IMR-90 (cell line): Measurements from ENCODE around the gene RASSF8. TPM values are rescaled to one million over a fixed set of nuclear protein-coding genes. Genes with fewer than 3 reads are reported as not detected.
A peak's percentile ranks its signal among the peaks of the same experiment; 100 is the strongest.

ENCODE experiments used
- ATAC-seq: fragments of 200-7000 bp; cut with Tn5 transposase; 2 replicates; pipeline ENCODE4 v1.9.1; 2020; ENCODE audit warnings: low read depth, mild to moderate bottlenecking, moderate library complexity
- BruUV-seq: library from RNA; stranded (reverse); fragments of 400-500 nt; replicated peaks from 2 replicates; lab custom pipeline; 2021; lab: Mats Ljungman, UMichigan
- CTCF ChIA-PET: fragments of 300-600 bp; formaldehyde crosslinking; extraction: SDS; loops from one replicate; lab custom pipeline; 2021; ENCODE audit warnings: antibody characterized with exemption; lab: Yijun Ruan, JAX
- POLR2A ChIA-PET: fragments of 300-600 bp; sonication (Branson Sonifier 250); formaldehyde crosslinking; loops from one replicate; lab custom pipeline; 2022; ENCODE audit warnings: antibody characterized with exemption; ENCODE audit not compliant: unreplicated experiment; lab: Charles Lee
- DNase-seq: peaks from one replicate; pipeline ENCODE4 v3.0.0; 2013
- H2AFZ ChIP-seq: replicated peaks from 2 replicates; pipeline ENCODE3; 2013; ENCODE audit warnings: low read length, mild to moderate bottlenecking; ENCODE audit not compliant: poor library complexity
- H2AK5ac ChIP-seq: 2 replicates; pipeline ENCODE4 v1.6.1; 2013; ENCODE audit warnings: low read depth, low read length, inconsistent platforms
- H2AK9ac ChIP-seq: replicated peaks from 2 replicates; pipeline ENCODE3; 2013; ENCODE audit warnings: mild to moderate bottlenecking, low read depth, low read length, moderate library complexity; ENCODE audit not compliant: poor library complexity
- H2BK120ac ChIP-seq: 2 replicates; pipeline ENCODE4 v1.6.1; 2013; ENCODE audit warnings: low read depth, low read length, inconsistent platforms
- H2BK15ac ChIP-seq: 3 replicates; pipeline ENCODE4 v1.6.1; 2013; ENCODE audit warnings: low read depth, low read length, inconsistent platforms
- H2BK20ac ChIP-seq: 2 replicates; pipeline ENCODE4 v1.6.1; 2013; ENCODE audit warnings: low read depth, mild to moderate bottlenecking, inconsistent platforms, low read length, moderate library complexity
- H2BK5ac ChIP-seq: 2 replicates; pipeline ENCODE4 v1.6.1; 2013; ENCODE audit warnings: mild to moderate bottlenecking, low read depth, low read length, inconsistent platforms; ENCODE audit not compliant: poor library complexity, severe bottlenecking
- H3K14ac ChIP-seq: replicated peaks from 2 replicates; pipeline ENCODE4 v1.6.1; 2013; ENCODE audit warnings: low read depth, low read length, inconsistent platforms
- H3K18ac ChIP-seq: 2 replicates; pipeline ENCODE4 v1.6.1; 2013; ENCODE audit warnings: low read depth, low read length, control low read depth
- H3K23ac ChIP-seq: 2 replicates; pipeline ENCODE4 v1.6.1; 2013; ENCODE audit warnings: low read depth, low read length, inconsistent platforms
- H3K27ac ChIP-seq: 2 replicates; pipeline ENCODE4 v1.5.1; 2013; ENCODE audit warnings: mild to moderate bottlenecking, control low read depth, low read length; ENCODE audit not compliant: insufficient read depth
- H3K27me3 ChIP-seq: 2 replicates; pipeline ENCODE4 v1.6.1; 2013; ENCODE audit warnings: low read length; ENCODE audit not compliant: control insufficient read depth, insufficient read depth
- H3K36me3 ChIP-seq: 2 replicates; pipeline ENCODE4 v1.6.1; 2013; ENCODE audit warnings: low read length, mixed read lengths; ENCODE audit not compliant: control insufficient read depth, insufficient read depth
- H3K4ac ChIP-seq: 2 replicates; pipeline ENCODE4 v1.6.1; 2013; ENCODE audit warnings: low read depth, low read length, inconsistent platforms
- H3K4me1 ChIP-seq: 2 replicates; pipeline ENCODE4 v1.6.1; 2013; ENCODE audit warnings: low read length, mixed read lengths; ENCODE audit not compliant: control insufficient read depth, insufficient read depth
- H3K4me2 ChIP-seq: 2 replicates; pipeline ENCODE4 v1.6.1; 2013; ENCODE audit warnings: low read depth, mild to moderate bottlenecking, control low read depth, low read length, moderate library complexity
- H3K4me3 ChIP-seq: 2 replicates; pipeline ENCODE4 v1.5.1; 2013; ENCODE audit warnings: low read depth, mild to moderate bottlenecking, control low read depth, low read length, moderate library complexity; ENCODE audit not compliant: insufficient read depth
- H3K56ac ChIP-seq: 2 replicates; pipeline ENCODE4 v1.6.1; 2013; ENCODE audit warnings: low read length, inconsistent platforms; ENCODE audit not compliant: insufficient read depth; ENCODE audit errors: extremely low read depth
- H3K79me1 ChIP-seq, 2 experiments: 2 replicates each; pipeline ENCODE4 v1.6.1; 2013; ENCODE audit warnings: low read length in 2 of 2, inconsistent platforms in 1 of 2, low read depth in 1 of 2
- H3K9ac ChIP-seq: 2 replicates; pipeline ENCODE4 v1.6.1; 2013; ENCODE audit warnings: low read depth, low read length, control low read depth
- H3K9me1 ChIP-seq: 2 replicates; pipeline ENCODE4 v1.6.1; 2013; ENCODE audit warnings: low read length, inconsistent platforms; ENCODE audit not compliant: insufficient read depth
- H3K9me3 ChIP-seq: 2 replicates; pipeline ENCODE4 v1.6.1; 2013; ENCODE audit warnings: low read length; ENCODE audit not compliant: control insufficient read depth, insufficient read depth
- H4K20me1 ChIP-seq: 2 replicates; pipeline ENCODE4 v1.6.1; 2013; ENCODE audit warnings: low read length, inconsistent platforms; ENCODE audit not compliant: insufficient read depth
- H4K5ac ChIP-seq: 2 replicates; pipeline ENCODE4 v1.6.1; 2013; ENCODE audit warnings: mild to moderate bottlenecking, low read depth, low read length, control low read depth
- H4K8ac ChIP-seq, 2 experiments: 2 replicates each; pipeline ENCODE4 v1.6.1; 2013; ENCODE audit warnings: low read depth in 2 of 2, low read length in 2 of 2, control low read depth in 1 of 2, inconsistent platforms in 1 of 2
- H4K91ac ChIP-seq: 2 replicates; pipeline ENCODE4 v1.6.1; 2013; ENCODE audit warnings: low read depth, low read length, inconsistent platforms; ENCODE audit not compliant: insufficient read depth
- BHLHE40 ChIP-seq: fragments of 150-350 bp; IDR thresholded peaks from 2 replicates; pipeline ENCODE4 v1.6.1; 2016; ENCODE audit warnings: mild to moderate bottlenecking, low read depth, low read length
- CHD1 ChIP-seq: IDR thresholded peaks from 2 replicates; pipeline ENCODE4 v1.6.1; 2012; ENCODE audit warnings: low read depth, low read length, improper control_type of control experiment
- MAFK ChIP-seq: IDR thresholded peaks from 2 replicates; pipeline ENCODE4 v1.6.1; 2012; ENCODE audit warnings: low read depth, low read length, improper control_type of control experiment
- MAZ ChIP-seq: IDR thresholded peaks from 2 replicates; pipeline ENCODE4 v1.6.1; 2012; ENCODE audit warnings: low read depth, mild to moderate bottlenecking, low read length, improper control_type of control experiment, moderate library complexity, borderline replicate concordance
- RAD21 ChIP-seq: IDR thresholded peaks from 2 replicates; pipeline ENCODE4 v1.6.1; 2012; ENCODE audit warnings: low read length, improper control_type of control experiment
- USF2 ChIP-seq: fragments of 150-350 bp; IDR thresholded peaks from 2 replicates; pipeline ENCODE4 v1.6.1; 2017; ENCODE audit warnings: mild to moderate bottlenecking, antibody characterized with exemption, low read length, low read depth
- WGBS, 2 experiments: methylation state at CpG; one replicate each; pipeline versions ENCODE4 v1.1.5 to v1.1.7; 2013; ENCODE audit warnings: missing lambda C conversion rate in 2 of 2; ENCODE audit not compliant: insufficient read length in 1 of 2; ENCODE audit errors: extremely low coverage in 2 of 2; 5-methylcytosine and 5-hydroxymethylcytosine counted together
- dilution Hi-C: fragments of 300-500 bp; cut with HindIII; formaldehyde crosslinking; loops from one replicate; pipeline ENCODE4 v1.14.3; 2018; ENCODE audit warnings: low sequenced_read_pairs; ENCODE audit not compliant: unreplicated experiment
- in situ Hi-C: fragments of 300-500 bp; cut with MboI; formaldehyde crosslinking; loops from 3 replicates; pipeline ENCODE4 v1.14.3; 2019; ENCODE audit warnings: low sequenced_read_pairs, inconsistent platforms, mixed read lengths
- intact Hi-C: fragments of 100-400 bp; cut with micrococcal nuclease; formaldehyde crosslinking; loops from 2 replicates; pipeline ENCODE4 v1.10.0; 2022
- polyA plus RNA-seq, 3 experiments: library from polyadenylated mRNA; depleted of rRNA; stranded (reverse); fragments of >200 nt; gene quantifications; 2 replicates each; pipeline ENCODE4 v1.2.3, GENCODE V29; 2012; ENCODE audit warnings: low replicate concordance in 1 of 3
- total RNA-seq: library from RNA; depleted of rRNA; stranded (reverse); fragments of >200 nt; gene quantifications from 2 replicates; pipeline ENCODE4 v1.2.3, GENCODE V29; 2012

The RASSF8 gene
- total and polyA plus RNA-seq, 2 of the 4 experiments (the other 2 are of a cell fraction) = 10.8 to 50.5 TPM

- Histone ChIP-seq H2BK20ac (0 out of 2 replicates have a peak within 1 kb of the TSS, but pooled peaks have one; percentile 33), H3K9ac (peak within 1 kb of the TSS; percentile 87), H3K9me3 (no peaks in the 10 kb centered on the region), H3K27me3 (peaks cover 19% of the 10 kb centered on the region), H4K91ac (peak within 1 kb of the TSS; percentile 35; the same call in 1 of the 2 replicates), H2BK5ac (peak within 1 kb of the TSS; percentile 73), H4K5ac (peak within 1 kb of the TSS; percentile 78), H3K9me1 (no peaks in the 10 kb centered on the region), H2AFZ (peak within 1 kb of the TSS; percentile 92), H3K4ac (peak within 1 kb of the TSS; percentile 66; the same call in 1 of the 2 replicates), H4K8ac (peak within 1 kb of the TSS; percentile 9 to 62; a peak in 3 of 4 replicates), H3K14ac (peak within 1 kb of the TSS; percentile 81), H3K36me3 (no peaks in the 10 kb centered on the region), H3K79me1 (no peaks in the 10 kb centered on the region), H2AK5ac (peak within 1 kb of the TSS; percentile 50), H3K27ac (peak within 1 kb of the TSS; percentile 15), H2AK9ac (peak within 1 kb of the TSS; percentile 21), H3K56ac (peak within 1 kb of the TSS; percentile 32; the same call in 1 of the 2 replicates), H4K20me1 (no peaks in the 10 kb centered on the region), H2BK120ac (peak within 1 kb of the TSS; percentile 70; the same call in 1 of the 2 replicates), H2BK15ac (peak within 1 kb of the TSS; percentile 37; the same call in 2 of the 3 replicates), H3K4me1 (no peaks in the 10 kb centered on the region), H3K4me2 (peak within 1 kb of the TSS; percentile 98), H3K18ac (peak within 1 kb of the TSS; percentile 76), H3K4me3 (peak within 1 kb of the TSS; percentile 69), H3K23ac (peak within 1 kb of the TSS; percentile 46)
- TF ChIP-seq MAZ = peak; percentile 2; the same call in 1 of the 2 replicates
- TF ChIP-seq CHD1 = no peak
- no peak for TF ChIP-seq USF2
- TF ChIP-seq RAD21 = 0 out of 2 replicates have a peak, but pooled peaks have one; percentile 1
- no peak for TF ChIP-seq MAFK
- TF ChIP-seq BHLHE40 = peak; percentile 94
- WGBS, 2 experiments = no CpG with 5 or more reads among the region's 54 CpGs
- intact Hi-C loops = loop anchor here (5.0 kb wide), 2 partner anchors 73 to 103 kb away; partner anchors contain the start of gene SSPN
- DNase-seq (peak; percentile 36), ATAC-seq (no peak; the same call in 1 of the 2 replicates)
- no TSS peak for BruUV-seq
- ChIA-PET POLR2A (no interaction called here), CTCF (interaction anchor here (0.7 to 1.0 kb wide), 2 partner anchors 9 to 499 kb away, joined by 3 read pairs; no protein-coding TSS in a partner anchor)
- dilution Hi-C loops = no loop called here
- in situ Hi-C loops = loop anchor here (10.0 kb wide), 1 partner anchor 530 kb away; no protein-coding TSS in a partner anchor
Observed at GRCh38 chr12:26124446-26125399, 166.2 kb downstream of the RASSF8 start, which contains the start of gene BHLHE41. TSS of gene BHLHE41 (minus strand) at chr12:26125037. CDS start at chr12:26124779, 258 bp downstream.
